GM19452 (cell line): ENCODE data around the gene EPAS1.

Source experiments
- ATAC-seq: cut with Tn5 transposase; IDR thresholded peaks from one replicate; pipeline ENCODE4 v1.9.1; 2021; ENCODE audit not compliant: unreplicated experiment

Gene EPAS1

GRCh38 chr2:46361920-46362666, 64.9 kb downstream of the EPAS1 start:
- ATAC-seq: no peak

DNA sequence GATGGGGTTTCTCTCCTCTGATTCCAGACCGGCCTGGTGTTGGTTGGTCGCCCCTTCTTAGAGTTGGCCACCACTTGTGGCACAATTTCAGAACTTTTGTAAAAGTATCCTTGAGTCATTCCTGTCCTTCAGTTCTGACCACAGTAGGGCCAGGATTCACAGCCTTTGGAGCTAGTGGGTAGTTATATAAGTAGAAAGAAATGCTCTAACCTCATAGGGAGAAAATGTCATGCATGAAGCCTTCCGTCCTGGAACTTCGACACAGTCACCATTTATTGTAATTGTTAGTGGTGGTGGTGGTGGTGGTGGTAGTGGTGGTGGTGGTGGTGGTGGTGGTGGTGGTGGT, 65.4 kb downstream of the EPAS1 start:
- ATAC-seq: no peak

DNA sequence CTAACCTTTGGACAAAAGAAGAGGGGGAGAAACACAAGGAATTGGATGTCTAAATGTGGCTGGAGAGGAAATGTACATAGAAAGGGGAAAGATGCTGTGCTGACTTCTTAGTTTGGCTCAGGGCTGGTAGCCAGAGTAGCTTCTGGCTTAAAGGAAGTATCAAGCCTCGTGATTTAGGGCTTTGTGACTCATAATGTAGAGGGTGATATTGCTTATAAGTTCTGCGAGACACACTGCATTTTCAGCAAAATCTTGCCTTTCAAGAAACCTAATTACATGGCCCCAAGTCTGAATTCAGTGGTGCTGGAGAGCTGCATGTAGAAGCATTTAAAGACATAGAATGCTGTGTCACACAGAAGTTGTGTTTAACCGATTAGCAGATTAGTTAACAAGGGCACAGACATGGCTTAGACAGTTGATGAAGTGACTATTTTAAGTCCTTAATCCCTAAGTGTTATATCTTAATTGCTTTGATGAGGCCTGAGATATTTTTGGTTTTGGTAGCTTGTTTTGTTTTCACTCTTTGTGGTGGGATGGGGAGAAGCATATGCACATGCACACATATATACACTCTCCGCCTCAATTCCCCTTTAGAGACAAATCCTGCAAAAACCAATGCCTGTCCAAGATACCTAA, 66.4 kb downstream of the EPAS1 start:
- no peak for ATAC-seq

GRCh38 chr2:46364797-46365457, 67.7 kb downstream of the EPAS1 start:
- no peak for ATAC-seq

DNA sequence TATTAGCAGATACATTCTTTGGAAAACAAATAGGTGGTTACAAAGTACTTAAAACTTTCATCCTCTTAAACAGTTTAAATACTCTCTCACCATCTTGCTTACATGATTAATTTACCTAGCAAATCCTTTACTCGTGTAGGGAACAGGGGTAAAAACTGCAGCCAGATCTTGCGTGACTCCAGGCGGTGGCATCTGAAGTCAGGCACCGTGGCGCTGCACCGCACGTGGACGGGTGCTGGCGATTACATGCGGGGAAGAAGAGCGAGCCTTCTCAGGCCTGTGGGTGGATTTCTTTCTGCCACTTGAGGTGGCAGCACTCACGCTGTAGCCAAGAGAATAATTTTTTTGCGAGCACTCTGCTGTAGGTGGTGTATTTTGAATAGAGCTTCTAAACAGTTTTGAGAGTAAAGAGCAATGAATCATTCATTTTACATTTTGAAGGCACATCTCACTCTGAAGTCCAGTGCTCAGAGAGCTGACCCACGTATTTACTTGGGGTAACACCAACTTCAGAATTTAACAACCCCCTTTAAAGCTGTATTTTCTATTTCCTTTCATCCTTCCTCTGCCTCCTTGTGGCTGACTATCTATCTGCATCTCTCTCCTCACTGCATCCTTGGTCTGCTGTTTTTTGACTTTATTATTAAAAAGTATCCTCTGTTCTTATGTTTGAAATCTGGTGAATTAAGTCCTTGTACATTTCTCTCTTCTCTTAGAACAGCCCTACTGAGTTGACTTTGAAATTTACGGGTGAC, 68.9 kb downstream of the EPAS1 start:
- no peak for ATAC-seq

DNA sequence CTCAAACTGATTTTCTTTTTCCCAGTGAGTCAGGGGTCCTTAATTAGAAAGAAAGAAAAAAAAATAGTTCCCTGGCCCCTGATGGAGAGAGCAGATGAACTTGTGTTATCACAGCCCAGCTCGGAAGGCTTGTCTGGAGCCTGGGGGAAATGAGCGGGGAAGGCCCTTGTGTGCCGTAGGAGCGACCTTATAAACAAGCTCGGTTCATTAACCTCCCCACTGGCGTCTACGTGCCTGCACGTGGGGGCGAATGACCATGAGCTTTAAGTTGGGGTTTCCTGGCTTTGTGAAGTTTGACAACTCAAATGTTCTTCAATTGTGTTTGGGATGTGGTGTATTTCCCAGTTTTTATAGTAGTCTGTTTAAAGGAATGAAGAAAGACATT, 69.5 kb downstream of the EPAS1 start:
- no peak for ATAC-seq

GRCh38 chr2:46367286-46367685, 70.1 kb downstream of the EPAS1 start:
- ATAC-seq: no peak

DNA sequence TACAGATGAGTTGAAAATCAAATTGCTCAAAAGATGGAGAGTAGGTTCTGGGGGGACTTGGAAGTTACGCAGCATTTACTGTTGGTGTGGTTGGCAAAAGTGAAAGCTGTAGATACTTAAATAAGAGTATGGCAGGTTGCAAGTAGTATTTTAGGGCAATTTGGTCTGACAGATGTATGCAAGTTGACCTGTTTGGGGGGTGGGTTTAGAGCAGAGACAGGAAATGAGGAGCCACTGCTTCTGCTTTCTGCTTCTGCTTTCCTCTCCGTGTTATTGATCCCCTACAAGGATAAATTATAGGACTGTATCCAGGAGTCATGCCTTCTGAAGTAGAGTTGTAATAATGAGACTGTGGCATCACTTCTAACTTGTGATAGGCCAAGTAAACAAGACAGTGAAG, 71.2 kb downstream of the EPAS1 start:
- no peak for ATAC-seq

DNA sequence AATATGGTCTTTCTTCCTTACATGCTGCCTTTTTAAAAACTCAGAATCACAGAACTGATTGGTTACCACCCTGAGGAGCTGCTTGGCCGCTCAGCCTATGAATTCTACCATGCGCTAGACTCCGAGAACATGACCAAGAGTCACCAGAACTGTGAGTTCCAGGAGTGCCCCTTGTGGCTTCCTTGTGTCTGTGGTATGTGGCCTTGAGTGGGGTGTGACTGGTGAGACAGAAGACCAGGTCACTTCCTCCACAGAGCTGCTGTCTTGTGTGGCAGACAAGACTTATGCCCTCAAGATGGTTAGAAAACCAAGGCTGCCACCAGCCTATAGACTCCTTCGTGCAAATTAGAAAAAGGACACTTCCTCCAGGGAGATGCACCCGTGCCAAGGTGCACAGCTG, 72.6 kb downstream of the EPAS1 start:
- no peak for ATAC-seq

- ATAC-seq: no peak
Observed at GRCh38 chr2:46371854-46372253, 74.6 kb downstream of the EPAS1 start.

DNA sequence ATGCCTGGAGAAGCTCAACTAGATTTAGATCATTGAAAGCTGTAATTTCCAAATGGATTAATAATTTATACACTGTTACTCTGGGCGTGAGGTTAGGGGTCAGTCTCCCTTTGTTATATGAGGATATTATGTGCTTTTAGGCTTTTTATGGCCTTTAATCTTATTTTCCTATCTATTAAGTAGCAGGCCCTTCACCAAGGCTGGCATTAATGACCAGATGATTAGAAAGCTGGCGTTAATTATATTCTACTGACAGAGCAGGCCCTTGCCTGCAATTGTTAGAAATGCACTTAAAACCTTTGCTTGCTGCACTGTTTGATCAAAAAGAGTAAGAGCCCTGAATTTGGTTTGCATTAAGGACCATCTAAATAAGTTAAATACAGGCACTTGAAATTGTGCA, 75.3 kb downstream of the EPAS1 start:
- no peak for ATAC-seq

- ATAC-seq: no peak
Observed at GRCh38 chr2:46373238-46373637, 76.0 kb downstream of the EPAS1 start.

GRCh38 chr2:46375566-46376125, 78.4 kb downstream of the EPAS1 start:
- ATAC-seq: no peak

GRCh38 chr2:46376586-46376985, 79.4 kb downstream of the EPAS1 start:
- no peak for ATAC-seq

DNA sequence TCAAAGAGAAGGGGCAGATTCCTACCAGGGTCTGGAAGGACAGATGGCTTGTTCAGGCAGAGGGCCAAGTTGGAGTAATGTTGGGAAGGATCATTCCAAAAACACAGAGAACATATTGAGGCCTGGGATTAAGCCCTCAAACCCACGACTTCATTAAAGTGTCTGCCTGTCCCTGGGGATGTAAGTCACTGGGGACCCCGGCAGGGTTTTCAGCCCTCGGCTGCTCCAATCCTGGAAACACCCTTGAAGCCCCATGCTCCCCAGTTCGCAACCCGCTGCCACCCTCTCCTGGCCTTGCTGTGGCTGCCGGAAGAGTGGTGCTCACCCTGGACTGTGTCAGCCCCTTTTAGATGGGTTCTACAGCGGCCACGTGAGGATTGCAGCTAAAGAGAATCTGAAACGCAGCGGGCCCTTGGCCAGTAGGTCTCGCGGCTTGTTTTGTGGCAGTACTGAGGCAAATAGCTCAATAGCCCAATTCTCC, 79.9 kb downstream of the EPAS1 start:
- ATAC-seq: no peak

DNA sequence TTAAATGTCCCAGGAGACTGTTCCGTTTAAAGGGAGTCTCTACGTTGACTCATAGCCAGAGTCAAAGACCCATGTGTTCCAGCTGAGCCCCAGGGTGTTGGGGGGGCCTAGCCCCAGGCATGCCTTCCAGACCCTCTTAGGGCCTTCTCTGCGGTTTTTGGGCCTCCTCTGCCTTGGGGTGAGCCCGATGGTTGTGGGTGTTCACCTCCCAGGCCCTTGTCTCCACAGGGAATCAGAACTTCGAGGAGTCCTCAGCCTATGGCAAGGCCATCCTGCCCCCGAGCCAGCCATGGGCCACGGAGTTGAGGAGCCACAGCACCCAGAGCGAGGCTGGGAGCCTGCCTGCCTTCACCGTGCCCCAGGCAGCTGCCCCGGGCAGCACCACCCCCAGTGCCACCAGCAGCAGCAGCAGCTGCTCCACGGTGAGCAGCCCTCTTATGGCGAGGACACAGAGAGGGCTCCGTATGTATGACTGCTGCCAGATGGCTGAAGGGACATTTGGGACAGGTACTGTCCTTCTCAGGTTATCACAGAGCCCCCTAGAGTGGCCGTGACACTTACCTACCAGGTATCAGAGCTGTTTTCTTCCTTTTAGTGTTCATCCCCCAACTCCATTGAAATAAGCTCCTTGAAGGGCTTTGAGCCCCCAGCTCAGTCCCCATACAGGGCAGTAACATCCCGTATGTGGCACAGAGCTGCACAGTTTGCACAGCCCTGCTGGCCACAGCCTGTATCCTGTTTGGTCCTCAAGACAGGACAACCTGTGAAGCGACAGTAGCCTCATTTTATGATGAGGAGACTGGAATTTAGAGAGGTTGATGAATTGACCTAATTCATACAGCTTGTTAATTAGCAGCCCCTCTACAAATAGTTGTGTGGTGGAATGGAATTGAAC, 80.7 kb downstream of the EPAS1 start:
- no peak for ATAC-seq

- no peak for ATAC-seq
Observed at GRCh38 chr2:46378616-46379015, 81.4 kb downstream of the EPAS1 start.

DNA sequence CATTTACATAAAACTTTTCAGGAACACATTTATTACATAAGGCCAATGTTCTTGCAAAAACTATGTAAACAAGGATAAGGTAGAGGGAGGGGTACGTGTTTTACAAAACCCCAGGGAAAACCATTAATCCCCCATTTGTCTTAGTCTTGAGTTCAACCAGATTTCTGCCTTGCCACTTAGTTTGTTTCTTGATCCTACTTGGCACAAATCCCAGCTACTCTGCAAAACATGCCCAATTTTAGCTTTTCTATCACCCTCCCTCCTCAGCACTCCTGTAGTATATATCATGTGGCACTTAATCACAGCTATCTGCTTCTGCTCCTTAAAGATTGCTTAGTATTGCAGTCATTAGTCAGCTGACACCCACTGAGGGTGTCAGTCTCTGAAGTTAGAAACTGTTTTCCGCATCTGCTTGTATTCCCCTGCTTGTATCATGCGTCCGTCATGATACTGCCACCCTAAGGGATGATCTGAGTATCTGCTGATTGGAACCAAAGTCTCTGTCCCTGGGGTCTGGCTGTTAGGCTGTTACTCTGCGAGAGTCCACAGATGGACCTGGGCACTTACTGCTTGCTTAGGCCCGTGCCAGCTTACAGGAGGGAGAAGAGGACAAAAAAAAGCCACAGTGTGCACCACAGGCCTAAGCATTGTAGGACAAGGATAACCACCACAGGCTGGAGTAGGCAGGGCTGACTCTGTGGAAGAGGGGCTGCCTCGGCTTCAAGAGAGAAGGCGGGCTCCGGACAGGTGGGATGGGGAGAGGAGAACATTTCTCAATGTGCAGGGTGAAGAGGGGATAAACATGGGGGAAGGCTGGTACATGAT, 82.2 kb downstream of the EPAS1 start:
- ATAC-seq: no peak
